PC-9 (cell line): ENCODE data around the gene NAGS. TPM values are rescaled to one million over a fixed set of nuclear protein-coding genes. Genes with fewer than 3 reads are reported as not detected.

Experiments used
- BruUV-seq: library from RNA; stranded (reverse); fragments of 400-500 nt; replicated peaks from 2 replicates; lab custom pipeline; 2021; lab: Mats Ljungman, UMichigan
- CTCF ChIA-PET: fragments of 300-600 bp; sonication (Branson Sonifier 250); formaldehyde crosslinking; loops from one replicate; lab custom pipeline; 2022; ENCODE audit warnings: antibody characterized with exemption; lab: Charles Lee
- POLR2A ChIA-PET: fragments of 300-600 bp; sonication (Branson Sonifier 250); formaldehyde crosslinking; loops from one replicate; lab custom pipeline; 2022; ENCODE audit warnings: antibody characterized with exemption; ENCODE audit not compliant: unreplicated experiment; lab: Charles Lee
- DNase-seq, 2 experiments: peaks; one replicate each; pipeline versions ENCODE4 v3.0.0 to v3.0.0-alpha.2; 2015 to 2022; ENCODE audit warnings: mixed read lengths in 1 of 2
- H2AFZ ChIP-seq: fragments of 200-600 bp; sonication (generic); 2 replicates; pipeline ENCODE4 v1.8.1; 2017; ENCODE audit warnings: antibody characterized with exemption
- H3F3A ChIP-seq: fragments of 200-600 bp; sonication (generic); 2 replicates; pipeline ENCODE4 v1.8.1; 2017; ENCODE audit warnings: antibody characterized with exemption, mild to moderate bottlenecking, low read depth; ENCODE audit not compliant: insufficient read depth
- H3K27ac ChIP-seq: fragments of 200-600 bp; sonication (generic); 2 replicates; pipeline ENCODE4 v1.6.1; 2016; ENCODE audit warnings: mixed run types
- H3K27me3 ChIP-seq: fragments of 200-600 bp; sonication (generic); 2 replicates; pipeline ENCODE4 v1.6.1; 2016; ENCODE audit warnings: low read depth, mixed run types; ENCODE audit not compliant: insufficient read depth
- H3K36me3 ChIP-seq: fragments of 200-600 bp; sonication (generic); 2 replicates; pipeline ENCODE4 v1.6.1; 2016; ENCODE audit warnings: low read depth, mixed run types
- H3K4me1 ChIP-seq: fragments of 200-600 bp; sonication (generic); replicated peaks from 2 replicates; pipeline ENCODE4 v1.6.1; 2016; ENCODE audit warnings: mixed run types; ENCODE audit not compliant: insufficient read depth
- H3K4me2 ChIP-seq: fragments of 200-600 bp; sonication (generic); 2 replicates; pipeline ENCODE4 v1.6.1; 2017; ENCODE audit warnings: mixed run types
- H3K4me3 ChIP-seq: fragments of 200-600 bp; sonication (generic); 2 replicates; pipeline ENCODE4 v1.6.1; 2016; ENCODE audit warnings: mixed run types
- H3K79me2 ChIP-seq: fragments of 200-600 bp; sonication (generic); 2 replicates; pipeline ENCODE4 v1.6.1; 2017; ENCODE audit warnings: low read depth, mixed run types
- H3K9me2 ChIP-seq: fragments of 200-600 bp; sonication (generic); 2 replicates; pipeline ENCODE4 v1.8.1; 2017; ENCODE audit warnings: mild to moderate bottlenecking; ENCODE audit not compliant: insufficient read depth
- H3K9me3 ChIP-seq: fragments of 200-600 bp; sonication (generic); 2 replicates; pipeline ENCODE4 v1.8.1; 2016; ENCODE audit warnings: low read depth; ENCODE audit not compliant: insufficient read depth
- H4K20me1 ChIP-seq: fragments of 200-600 bp; sonication (generic); 2 replicates; pipeline ENCODE4 v1.8.1; 2017; ENCODE audit not compliant: insufficient read depth
- EZH2 ChIP-seq: fragments of 200-600 bp; sonication (generic); IDR thresholded peaks from 2 replicates; pipeline ENCODE4 v1.8.0; 2017; ENCODE audit warnings: antibody characterized with exemption, low read depth
- intact Hi-C: fragments of 100-400 bp; cut with micrococcal nuclease; formaldehyde crosslinking; loops from one replicate; pipeline ENCODE4 v1.10.0; 2022; ENCODE audit not compliant: unreplicated experiment
- total RNA-seq: library from RNA; stranded (reverse); gene quantifications from 2 replicates; pipeline ENCODE4 v1.2.3, GENCODE V29; 2021
- TF ChIP-seq, protein P1 (sequence below): fragments of 200-600 bp; sonication (generic); conservative IDR thresholded peaks from 2 replicates; pipeline ENCODE4 v1.6.1; 2017; ENCODE audit warnings: mixed run types, antibody characterized with exemption, mild to moderate bottlenecking, moderate library complexity

NAGS gene
- total RNA-seq, 1 experiment from 2014 or later: 1.0 TPM

DNA sequence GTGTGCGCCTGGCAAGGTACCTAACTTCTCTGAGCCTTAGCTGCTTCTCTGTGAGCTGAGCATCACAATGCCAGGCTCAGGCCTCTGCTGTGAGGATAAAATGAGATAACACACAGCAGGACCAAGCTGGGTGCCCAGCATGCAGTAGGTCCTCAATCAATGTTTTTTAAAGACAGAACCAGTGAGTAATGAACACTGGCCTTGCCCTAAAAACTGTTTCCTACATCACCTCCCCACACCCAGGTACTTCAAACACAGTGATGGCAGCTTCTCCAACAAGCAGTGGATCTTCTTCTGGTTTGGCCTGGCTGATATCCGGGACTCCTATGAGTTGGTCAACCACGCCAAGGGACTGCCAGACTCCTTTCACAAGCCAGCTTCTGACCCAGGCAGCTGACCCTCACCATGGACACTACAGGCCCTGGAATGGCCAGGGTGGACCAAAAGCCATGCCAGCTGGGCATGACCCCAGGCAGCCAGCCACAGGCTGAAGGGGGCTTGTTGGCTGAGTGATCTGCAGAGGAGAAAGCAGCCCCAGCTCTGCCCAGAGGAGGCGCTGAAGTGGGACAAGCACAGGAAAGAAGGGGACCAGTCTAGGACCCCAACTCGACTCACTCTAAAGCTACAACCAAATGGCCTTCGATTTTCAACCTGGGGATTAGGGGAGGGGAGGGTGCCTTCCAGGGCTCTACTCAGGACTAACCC, 3.9 kb downstream of the NAGS start:
- H3K4me3 ChIP-seq: no peak overlapping the region
- no peak overlapping the region for H2AFZ ChIP-seq
- H3K36me3 ChIP-seq: no peaks in the 10 kb centered on the region
- DNase-seq: no peak
- no peak overlapping the region for H3K27ac ChIP-seq
- TF ChIP-seq EZH2: no peak
- TF ChIP-seq, protein P1, sequence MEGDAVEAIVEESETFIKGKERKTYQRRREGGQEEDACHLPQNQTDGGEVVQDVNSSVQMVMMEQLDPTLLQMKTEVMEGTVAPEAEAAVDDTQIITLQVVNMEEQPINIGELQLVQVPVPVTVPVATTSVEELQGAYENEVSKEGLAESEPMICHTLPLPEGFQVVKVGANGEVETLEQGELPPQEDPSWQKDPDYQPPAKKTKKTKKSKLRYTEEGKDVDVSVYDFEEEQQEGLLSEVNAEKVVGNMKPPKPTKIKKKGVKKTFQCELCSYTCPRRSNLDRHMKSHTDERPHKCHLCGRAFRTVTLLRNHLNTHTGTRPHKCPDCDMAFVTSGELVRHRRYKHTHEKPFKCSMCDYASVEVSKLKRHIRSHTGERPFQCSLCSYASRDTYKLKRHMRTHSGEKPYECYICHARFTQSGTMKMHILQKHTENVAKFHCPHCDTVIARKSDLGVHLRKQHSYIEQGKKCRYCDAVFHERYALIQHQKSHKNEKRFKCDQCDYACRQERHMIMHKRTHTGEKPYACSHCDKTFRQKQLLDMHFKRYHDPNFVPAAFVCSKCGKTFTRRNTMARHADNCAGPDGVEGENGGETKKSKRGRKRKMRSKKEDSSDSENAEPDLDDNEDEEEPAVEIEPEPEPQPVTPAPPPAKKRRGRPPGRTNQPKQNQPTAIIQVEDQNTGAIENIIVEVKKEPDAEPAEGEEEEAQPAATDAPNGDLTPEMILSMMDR: no peak
- no peaks in the 10 kb centered on the region for H3K27me3 ChIP-seq
- POLR2A ChIA-PET: interaction anchor here (0.7 kb wide), 1 partner anchor 721 kb away, joined by 11 read pairs; no protein-coding TSS in a partner anchor
- no peak overlapping the region for H3K4me2 ChIP-seq
- H3K9me3 ChIP-seq: no peaks in the 10 kb centered on the region
- CTCF ChIA-PET: interaction anchor here (0.5 kb wide), 1 partner anchor 63 kb away, joined by 3 read pairs; no protein-coding TSS in a partner anchor
- intact Hi-C loops: loop anchor here (5.0 kb wide), 1 partner anchor 64 kb away; the partner anchor contains the start of gene G6PC3
- H3K9me2 ChIP-seq: no peaks in the 10 kb centered on the region
- no peaks in the 10 kb centered on the region for H4K20me1 ChIP-seq
- H3F3A ChIP-seq: peaks cover 3% of the 10 kb centered on the region; the same call in 1 of the 2 replicates
- peaks cover 3% of the 10 kb centered on the region; the same call in 1 of the 2 replicates for H3K4me1 ChIP-seq
- no peaks in the 10 kb centered on the region for H3K79me2 ChIP-seq
- no TSS peak for BruUV-seq

DNA sequence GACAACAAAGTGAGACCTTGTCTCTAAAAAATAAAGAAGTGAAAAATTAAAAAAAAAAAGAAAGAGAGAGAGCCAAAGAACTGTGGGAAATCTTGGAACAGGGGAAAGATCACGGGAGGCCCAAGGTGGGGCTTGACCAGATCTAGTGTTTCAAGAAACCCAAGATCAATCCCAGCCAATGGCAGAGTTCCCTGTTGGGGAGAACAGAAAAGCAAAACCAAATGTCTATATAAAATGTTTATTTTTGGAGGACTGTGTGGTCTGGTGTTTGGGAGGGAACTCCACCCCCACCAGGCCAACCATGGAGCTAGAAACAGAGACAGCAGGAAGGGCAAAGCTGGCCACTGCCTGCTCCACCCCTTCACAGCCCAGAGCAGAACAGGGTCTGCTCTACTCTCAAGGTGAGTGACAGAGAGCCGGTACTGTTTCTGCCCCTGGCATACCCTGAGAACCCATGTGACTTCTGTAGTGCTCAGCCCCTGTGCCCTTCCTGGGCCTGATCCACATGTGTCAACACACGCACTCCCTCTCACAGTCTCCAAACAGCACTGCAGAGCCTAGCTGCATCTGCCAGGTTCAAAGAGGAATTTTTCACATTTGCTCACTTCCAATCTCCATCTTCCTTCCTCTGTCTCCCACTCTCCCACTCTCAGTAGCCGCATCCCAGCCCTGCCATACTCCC, 6.7 kb downstream of the NAGS start:
- Histone ChIP-seq H3F3A (peaks cover 3% of the 10 kb centered on the region; the same call in 1 of the 2 replicates), H3K27me3 (no peaks in the 10 kb centered on the region), H3K36me3 (no peaks in the 10 kb centered on the region), H2AFZ (no peak overlapping the region), H3K79me2 (peaks cover 11% of the 10 kb centered on the region), H3K9me2 (no peaks in the 10 kb centered on the region), H4K20me1 (no peaks in the 10 kb centered on the region), H3K4me2 (no peak overlapping the region), H3K4me1 (peaks cover 3% of the 10 kb centered on the region; the same call in 1 of the 2 replicates), H3K9me3 (no peaks in the 10 kb centered on the region), H3K4me3 (no peak overlapping the region), H3K27ac (no peak overlapping the region)
- no TSS peak for BruUV-seq
- ChIA-PET POLR2A (interaction anchor here (0.7 kb wide), 1 partner anchor 341 kb away, joined by 3 read pairs; no protein-coding TSS in a partner anchor), CTCF (no interaction called here)
- DNase-seq: no peak
- TF ChIP-seq EZH2: no peak
- TF ChIP-seq, protein P1: no peak
- intact Hi-C loops: no loop called here

DNA sequence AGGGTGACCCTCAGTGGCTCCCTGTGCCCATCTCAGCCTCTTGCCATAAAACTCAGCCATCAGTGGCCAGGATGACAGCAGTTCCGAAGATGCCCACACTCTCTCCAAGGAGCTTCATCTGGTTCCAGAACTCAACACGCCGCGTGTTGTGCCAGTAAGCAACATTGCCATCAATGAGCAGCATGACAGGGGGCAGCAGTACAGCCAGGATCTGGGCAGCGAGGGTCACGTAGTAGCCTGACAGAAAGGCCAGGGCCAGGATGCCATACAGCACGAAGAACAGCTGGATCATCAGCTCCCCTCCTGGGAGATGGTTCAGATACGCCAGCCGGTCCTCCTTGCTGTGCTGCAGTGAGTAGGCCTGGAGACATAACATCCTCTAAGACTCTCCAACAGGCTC, 7.5 kb downstream of the NAGS start:
- CTCF ChIA-PET: no interaction called here
- BruUV-seq: no TSS peak

More for the DNA sequence above, 7.5 kb downstream of the NAGS start:
- no peak for TF ChIP-seq EZH2
- TF ChIP-seq, protein P1: no peak
- H3K36me3 ChIP-seq: no peaks in the 10 kb centered on the region
- intact Hi-C loops: no loop called here
- no peaks in the 10 kb centered on the region for H4K20me1 ChIP-seq
- H3K4me2 ChIP-seq: no peak overlapping the region
- POLR2A ChIA-PET: no interaction called here
- no peaks in the 10 kb centered on the region for H3K9me2 ChIP-seq
- no peak overlapping the region for H2AFZ ChIP-seq
- no peak overlapping the region for H3K27ac ChIP-seq
- peaks cover 3% of the 10 kb centered on the region; the same call in 1 of the 2 replicates for H3K4me1 ChIP-seq
- peaks cover 11% of the 10 kb centered on the region for H3K79me2 ChIP-seq
- H3K9me3 ChIP-seq: no peaks in the 10 kb centered on the region
- no peak overlapping the region for H3K4me3 ChIP-seq
- H3K27me3 ChIP-seq: no peaks in the 10 kb centered on the region
- DNase-seq: no peak
- peaks cover 7% of the 10 kb centered on the region; the same call in 1 of the 2 replicates for H3F3A ChIP-seq
